Measurements from ENCODE around the gene GKN1.
"Not testable (repeated sequence)": the region's sequence is repeated elsewhere in the genome, so short reads cannot be mapped to it uniquely, and the experiment has no call there.

Gene GKN1

DNA sequence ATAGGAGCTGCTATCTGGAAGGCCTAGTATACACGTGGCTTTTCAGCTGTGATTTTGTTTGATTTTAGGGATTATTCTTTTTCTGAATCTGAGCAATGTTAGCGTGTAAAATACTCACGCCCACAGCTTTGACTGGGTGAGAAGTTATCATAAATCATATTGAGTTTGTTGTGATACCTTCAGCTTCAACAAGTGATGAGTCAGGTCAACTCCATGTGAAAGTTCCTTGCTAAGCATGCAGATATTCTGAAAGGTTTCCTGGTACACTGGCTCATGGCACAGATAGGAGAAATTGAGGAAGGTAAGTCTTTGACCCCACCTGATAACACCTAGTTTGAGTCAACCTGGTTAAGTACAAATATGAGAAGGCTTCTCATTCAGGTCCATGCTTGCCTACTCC, at the start of gene GKN1:
Gene GKN1, plus strand, starts transcription at position 386 of the 400 bp plus-strand sequence. CDS start 42 bp downstream, outside the sequence.
- DNase-seq (ENCODE audit: low read depth, low spot score), result no peak

DNA sequence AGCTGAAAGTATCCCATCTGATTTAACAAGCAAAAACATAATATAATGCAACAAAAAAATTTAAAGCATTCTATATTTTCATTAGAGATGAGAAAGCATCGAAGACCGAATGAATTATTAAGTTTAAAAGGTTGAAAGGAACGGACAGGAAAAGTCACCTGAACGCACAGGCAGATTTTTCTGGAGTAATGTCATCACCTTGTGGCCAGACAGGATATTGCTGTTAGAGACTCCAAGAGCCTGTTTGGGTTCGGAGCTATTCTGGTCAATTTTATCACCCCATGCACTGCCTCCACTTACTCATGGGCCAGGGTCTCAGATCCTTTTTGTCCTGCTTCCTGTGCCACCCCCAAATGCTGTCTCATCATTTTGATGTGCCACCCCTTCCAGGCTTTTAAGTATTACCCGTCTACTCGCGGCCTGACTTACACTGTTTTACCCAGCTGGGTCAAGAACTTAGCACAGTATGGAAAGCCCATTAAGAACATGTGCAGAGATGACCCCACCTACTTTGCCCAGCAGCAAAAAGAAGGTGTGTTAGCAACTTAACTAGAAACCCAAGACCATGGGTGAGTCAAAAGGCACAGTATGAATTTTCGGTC, 49.0 kb upstream of the GKN1 start:
- DNase-seq (ENCODE audit: low read depth, low spot score), result peak; percentile 72

DNA sequence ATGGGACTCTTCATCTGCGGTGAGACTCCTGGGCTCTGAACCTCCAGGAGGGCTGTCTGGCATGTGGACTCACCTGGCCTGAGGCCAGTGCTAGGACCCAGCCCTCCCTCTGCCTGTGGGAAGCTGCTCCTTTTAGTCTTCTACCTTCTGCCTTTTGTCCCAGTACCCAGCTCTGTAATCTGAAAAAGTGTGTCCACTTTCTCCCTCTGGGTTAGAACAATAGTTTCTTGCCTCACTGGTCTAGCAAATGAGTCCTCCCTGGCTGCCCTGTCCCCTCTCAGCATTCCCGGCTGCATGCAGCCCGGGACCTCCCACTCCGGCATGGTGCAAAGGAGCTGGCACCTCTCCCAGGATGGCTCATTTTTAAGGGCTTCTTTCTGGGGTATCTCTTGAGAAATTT, 47.6 kb upstream of the GKN1 start:
- DNase-seq (ENCODE audit: low read depth, low spot score), result peak; percentile 69

DNA sequence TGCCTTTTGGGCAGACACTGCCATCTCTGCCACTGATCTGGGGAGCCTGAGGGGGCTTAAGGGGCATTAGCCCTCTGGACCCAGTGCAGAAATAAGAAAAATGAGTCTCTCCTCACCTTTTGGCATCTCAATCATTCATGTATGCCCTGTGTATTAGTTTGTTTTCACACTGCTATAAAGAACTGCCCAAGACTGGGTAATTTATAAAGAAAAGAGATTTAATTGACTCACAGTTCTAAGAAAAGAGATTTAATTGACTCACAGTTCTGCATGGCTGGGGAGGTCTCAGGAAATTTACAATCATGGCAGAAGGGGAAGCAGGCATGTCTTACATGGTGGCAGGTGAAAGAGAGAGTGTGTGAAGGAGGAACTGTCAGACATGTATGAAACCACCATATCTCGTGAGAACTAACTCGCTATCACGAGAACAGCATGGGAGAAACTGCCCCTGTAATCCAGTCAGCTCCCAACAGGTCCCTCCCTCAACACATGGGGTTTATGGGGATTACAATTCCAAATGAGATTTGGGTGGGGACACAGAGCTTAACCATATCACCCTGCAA, 43.2 kb upstream of the GKN1 start:
- no peak for DNase-seq (ENCODE audit: low read depth, low spot score)

- DNase-seq (ENCODE audit: low read depth, low spot score), result no peak
Measured at GRCh38 chr2:68931799-68932198, 42.6 kb upstream of the GKN1 start.

GRCh38 chr2:68932402-68932801, 42.0 kb upstream of the GKN1 start:
- DNase-seq (ENCODE audit: low read depth, low spot score), result no peak

DNA sequence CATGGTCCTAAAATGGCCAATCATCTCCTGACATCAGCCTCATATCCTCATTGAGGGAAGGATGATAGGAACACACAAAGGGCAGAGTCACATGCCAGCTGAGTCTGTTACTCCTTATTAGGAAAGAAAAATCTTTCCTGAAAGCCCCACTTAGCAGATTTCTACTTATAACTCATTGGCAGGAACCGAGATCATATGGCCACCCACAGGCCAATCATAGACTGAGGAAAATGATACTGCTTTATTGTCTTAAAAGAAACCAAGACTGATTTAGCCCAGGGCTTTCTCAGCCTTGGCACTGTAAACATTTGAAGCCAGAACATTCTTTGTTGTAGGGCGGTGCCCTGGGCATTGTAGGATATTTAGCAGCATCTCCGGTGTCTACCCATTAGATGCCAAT, 40.4 kb upstream of the GKN1 start:
- no peak for DNase-seq (ENCODE audit: low read depth, low spot score)

DNA sequence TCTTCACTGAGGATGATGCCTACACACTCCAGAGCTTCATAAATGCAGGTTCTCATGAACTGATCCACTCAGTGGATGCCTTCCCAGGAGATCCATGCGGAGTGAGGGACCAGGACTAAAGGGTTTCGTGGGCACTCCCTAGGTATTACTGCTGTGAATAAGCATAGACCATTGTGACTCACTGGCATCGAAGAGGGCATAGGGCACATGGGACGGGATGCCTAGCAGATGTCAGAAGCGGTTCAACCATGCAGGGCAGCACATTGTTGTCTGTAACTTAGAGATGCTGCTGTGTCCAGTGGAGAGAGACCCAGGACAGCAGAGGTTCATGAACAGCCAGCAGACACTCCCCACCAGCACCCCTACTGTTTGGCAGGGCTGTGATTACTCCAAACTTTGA, 39.0 kb upstream of the GKN1 start:
- no peak for DNase-seq (ENCODE audit: low read depth, low spot score)

DNA sequence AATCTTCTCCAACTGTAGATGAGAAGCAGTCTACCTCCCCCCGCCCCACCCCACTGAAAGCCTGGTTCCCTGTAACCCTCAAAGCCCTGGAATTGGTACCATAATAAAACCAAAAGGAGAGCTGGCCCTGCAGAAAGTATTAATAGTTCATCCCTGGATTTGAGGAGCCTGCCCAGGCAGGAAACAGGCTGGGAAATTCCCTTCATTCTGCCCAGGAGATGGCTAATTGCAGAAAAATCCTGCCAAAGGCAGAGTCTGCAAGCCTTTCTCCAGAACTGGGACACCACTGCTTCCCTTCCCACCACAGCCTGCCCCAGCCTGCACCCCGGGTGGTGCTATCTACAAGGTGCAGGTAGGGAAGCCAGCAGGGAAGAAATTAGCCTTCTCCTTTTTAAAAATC, 38.0 kb upstream of the GKN1 start:
- DNase-seq (ENCODE audit: low read depth, low spot score), result peak; percentile 70

GRCh38 chr2:68936889-68937288, 37.5 kb upstream of the GKN1 start:
- peak; percentile 62 for DNase-seq (ENCODE audit: low read depth, low spot score)

GRCh38 chr2:68937346-68938055, 36.9 kb upstream of the GKN1 start:
- peak; percentile 10 for DNase-seq (ENCODE audit: low read depth, low spot score)

- DNase-seq (ENCODE audit: low read depth, low spot score), result no peak
Measured at GRCh38 chr2:68938938-68939337, 35.5 kb upstream of the GKN1 start.

DNA sequence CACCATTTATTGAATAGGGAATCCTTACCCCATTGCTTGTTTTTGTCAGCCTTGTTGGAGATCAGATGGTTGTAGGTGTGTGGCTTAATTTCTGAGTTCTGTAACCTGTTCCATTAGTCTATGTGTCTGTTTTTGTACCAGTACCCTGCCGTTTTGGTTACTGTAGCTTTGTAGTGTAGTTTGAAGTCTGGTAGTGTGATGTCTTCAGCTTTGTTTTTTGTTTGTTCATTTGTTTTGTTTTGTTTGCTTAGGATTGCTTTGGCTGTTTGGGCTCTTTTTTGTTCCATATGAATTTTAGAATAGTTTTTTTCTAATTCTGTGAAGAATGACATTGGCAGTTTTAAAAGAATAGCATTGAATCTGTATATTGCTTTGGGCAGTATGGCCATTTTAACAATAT, 34.5 kb upstream of the GKN1 start:
- DNase-seq (ENCODE audit: low read depth, low spot score), result no peak

DNA sequence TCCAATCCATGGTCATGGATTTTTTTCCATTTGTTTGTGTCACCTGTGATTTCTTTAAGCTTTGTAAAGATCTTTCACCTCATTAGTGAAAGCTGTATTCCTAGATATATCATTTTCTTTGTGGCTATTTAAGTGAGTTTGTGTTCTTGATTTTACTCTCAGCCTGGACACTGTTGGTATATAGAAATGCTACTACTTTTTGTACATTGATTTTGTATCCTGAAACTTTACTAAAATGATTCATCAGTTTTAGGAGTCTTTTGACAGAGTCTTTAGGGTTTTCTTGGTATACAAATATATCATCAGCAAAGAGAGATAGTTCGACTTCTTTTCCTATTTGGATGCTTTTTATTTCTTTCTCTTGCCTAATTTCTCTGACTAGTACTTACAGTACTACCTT, 34.1 kb upstream of the GKN1 start:
- DNase-seq (ENCODE audit: low read depth, low spot score), result no peak

DNA sequence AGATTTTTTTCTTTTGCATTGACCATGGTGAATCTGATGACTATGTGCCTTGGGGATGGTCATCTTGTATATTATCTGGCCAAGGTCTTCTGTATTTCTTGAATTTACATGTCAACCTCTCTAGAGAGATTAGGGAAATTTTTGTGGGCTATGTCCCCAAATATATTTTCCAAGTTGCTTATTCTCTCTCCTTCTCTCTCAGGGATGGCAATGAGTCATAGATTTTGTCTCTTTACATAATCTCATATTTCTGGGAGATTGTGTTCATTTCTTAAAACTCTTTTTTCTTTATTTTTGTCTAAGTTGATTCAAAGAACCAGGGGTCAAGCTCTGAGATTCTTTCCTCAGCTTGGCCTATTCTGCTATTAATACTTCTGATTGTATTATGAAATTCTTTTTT, 31.6 kb upstream of the GKN1 start:
- no peak for DNase-seq (ENCODE audit: low read depth, low spot score)

GRCh38 chr2:68943581-68944568, 30.6 kb upstream of the GKN1 start:
- DNase-seq (ENCODE audit: low read depth, low spot score), result peak; percentile 84

DNA sequence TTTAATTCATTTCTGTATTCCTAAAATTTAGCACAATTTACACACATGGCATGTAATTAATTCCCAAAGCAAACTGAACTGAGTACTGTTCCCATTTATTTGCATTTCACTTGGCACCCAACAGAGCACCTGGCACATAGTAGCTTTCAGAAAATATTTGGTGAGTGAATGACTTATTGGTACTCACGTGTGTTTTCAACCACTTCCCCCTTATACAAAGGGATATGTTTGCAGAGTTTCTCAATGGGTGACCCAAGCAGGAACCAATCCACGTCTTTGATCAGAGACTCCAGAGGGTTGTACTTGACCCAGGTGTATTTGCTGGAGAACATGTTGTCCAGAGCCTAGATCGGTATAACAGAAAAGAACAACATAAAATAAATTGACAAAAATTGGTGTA, 28.3 kb upstream of the GKN1 start:
- no peak for DNase-seq (ENCODE audit: low read depth, low spot score)

- DNase-seq (ENCODE audit: low read depth, low spot score), result no peak
Measured at GRCh38 chr2:68948710-68949109, 25.7 kb upstream of the GKN1 start.

- no peak for DNase-seq (ENCODE audit: low read depth, low spot score)
Measured at GRCh38 chr2:68951899-68952298, 22.5 kb upstream of the GKN1 start.

DNA sequence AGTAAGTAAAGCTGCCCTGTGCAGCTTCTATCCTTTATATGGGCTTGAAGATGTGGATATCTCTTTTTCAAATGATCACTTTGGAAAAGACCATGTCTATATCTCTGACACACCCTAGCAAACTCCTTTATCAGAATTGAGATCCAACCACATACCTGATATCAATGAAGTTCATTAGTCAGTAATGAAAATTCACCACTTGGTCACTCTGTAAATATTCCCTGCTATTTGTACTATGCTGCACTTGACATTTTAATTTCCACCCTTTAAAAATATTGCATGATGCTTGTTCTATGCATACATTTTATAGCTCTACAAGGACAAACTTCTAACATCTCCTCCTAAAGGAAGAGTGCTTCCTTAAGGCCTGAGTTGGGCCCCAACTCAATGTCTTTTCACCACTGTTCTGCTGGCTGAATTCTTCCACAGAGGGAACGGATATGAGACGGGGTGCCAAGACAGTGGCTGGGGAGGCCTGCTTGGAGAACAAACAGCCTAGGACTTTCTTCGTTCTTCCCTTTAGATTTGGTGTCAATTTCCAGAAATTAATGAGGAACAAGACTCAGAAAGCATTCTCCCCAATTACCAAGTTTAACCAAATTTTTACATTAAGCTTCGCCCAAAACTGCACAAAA, 21.4 kb upstream of the GKN1 start, which contains the start of gene GKN2:
Gene GKN2, minus strand, starts transcription at position 7 of the 635 bp plus-strand sequence. CDS start 32 bp downstream, outside the sequence.
- DNase-seq (ENCODE audit: low read depth, low spot score), result no peak

DNA sequence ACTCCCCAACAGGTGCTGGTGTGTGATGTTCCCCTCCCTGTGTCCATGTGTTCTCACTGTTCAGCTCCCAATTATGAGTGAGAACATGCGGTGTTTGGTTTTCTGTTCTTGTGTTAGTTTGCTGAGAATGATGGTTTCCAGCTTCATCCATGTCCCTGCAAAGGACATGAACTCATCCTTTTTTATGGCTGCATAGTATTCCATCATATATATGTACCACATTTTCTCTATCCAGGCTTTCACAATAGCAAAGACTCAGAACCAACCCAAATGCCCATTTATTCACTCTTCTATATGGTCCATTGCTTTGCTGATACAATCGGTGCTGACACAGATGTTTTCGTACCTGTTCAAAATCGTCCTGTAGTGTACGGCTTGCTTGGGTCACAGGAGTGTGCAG, 19.0 kb upstream of the GKN1 start:
- DNase-seq (ENCODE audit: low read depth, low spot score), result not testable (repeated sequence)

Measured in astrocyte of the hippocampus (primary cell).